Adrenal gland (tissue), 5 donors: Measurements from ENCODE around the gene LYRM4.

Experiments used
- CTCF ChIP-seq, 6 experiments: fragments of 450-650 bp in 4 of 6; fragments of 200-600 bp in 2 of 6; sonication (generic) in 1 of 6; IDR thresholded peaks; 1 replicate in 5 of 6; 2 replicates in 1 of 6; pipeline versions ENCODE4 v1.5.1 to v1.8.0; 2016 to 2021; ENCODE audit warnings: antibody characterized with exemption in 6 of 6, mild to moderate bottlenecking in 2 of 6, moderate library complexity in 1 of 6
- POLR2A ChIP-seq, 2 donors: fragments of 450-650 bp; IDR thresholded peaks; one replicate each; pipeline ENCODE4 v1.6.1; 2017; ENCODE audit warnings: antibody characterized with exemption in 2 of 2, mild to moderate bottlenecking in 2 of 2, moderate library complexity in 1 of 2
- donor health status: DM: no; HTN: no; CAD: no.

GRCh38 chr6:5081955-5082354 lies 178.8 kb downstream of the LYRM4 start:
- no peak for TF ChIP-seq POLR2A (IDR thresholded peaks at IDR 0.05)
- TF ChIP-seq CTCF (IDR thresholded peaks at IDR 0.05): no peak
